ENCODE data around the gene LRRC41.
"Not testable (repeated sequence)": the region's sequence is repeated elsewhere in the genome, so short reads cannot be mapped to it uniquely, and the experiment has no call there.

Gene LRRC41

DNA sequence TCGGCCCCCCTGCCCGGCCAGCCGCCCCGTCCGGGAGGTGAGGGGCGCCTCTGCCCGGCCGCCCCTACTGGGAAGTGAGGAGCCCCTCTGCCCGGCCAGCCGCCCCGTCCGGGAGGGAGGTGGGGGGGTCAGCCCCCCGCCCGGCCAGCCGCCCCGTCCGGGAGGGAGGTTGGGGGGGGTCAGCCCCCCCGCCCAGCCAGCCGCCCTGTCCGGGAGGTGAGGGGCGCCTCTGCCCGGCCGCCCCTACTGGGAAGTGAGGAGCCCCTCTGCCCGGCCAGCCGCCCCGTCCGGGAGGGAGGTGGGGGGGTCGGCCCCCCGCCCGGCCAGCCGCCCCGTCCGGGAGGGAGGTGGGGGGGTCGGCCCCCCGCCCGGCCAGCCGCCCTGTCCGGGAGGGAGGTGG lies 61.7 kb downstream of the LRRC41 start:
- DNase-seq, result not testable (repeated sequence)

GRCh38 chr1:46238865-46239264 lies 64.6 kb downstream of the LRRC41 start:
- DNase-seq, result not testable (repeated sequence)

- no peak for DNase-seq
These were observed 66.5 kb downstream of the LRRC41 start for GRCh38 chr1:46236882-46237281.

GRCh38 chr1:46231231-46231630 lies 72.2 kb downstream of the LRRC41 start:
- not testable (repeated sequence) for DNase-seq
